Measurements from ENCODE around the gene ATF1.
"Not testable (repeated sequence)": the region's sequence is repeated elsewhere in the genome, so short reads cannot be mapped to it uniquely, and the experiment has no call there.

ATF1 gene

DNA sequence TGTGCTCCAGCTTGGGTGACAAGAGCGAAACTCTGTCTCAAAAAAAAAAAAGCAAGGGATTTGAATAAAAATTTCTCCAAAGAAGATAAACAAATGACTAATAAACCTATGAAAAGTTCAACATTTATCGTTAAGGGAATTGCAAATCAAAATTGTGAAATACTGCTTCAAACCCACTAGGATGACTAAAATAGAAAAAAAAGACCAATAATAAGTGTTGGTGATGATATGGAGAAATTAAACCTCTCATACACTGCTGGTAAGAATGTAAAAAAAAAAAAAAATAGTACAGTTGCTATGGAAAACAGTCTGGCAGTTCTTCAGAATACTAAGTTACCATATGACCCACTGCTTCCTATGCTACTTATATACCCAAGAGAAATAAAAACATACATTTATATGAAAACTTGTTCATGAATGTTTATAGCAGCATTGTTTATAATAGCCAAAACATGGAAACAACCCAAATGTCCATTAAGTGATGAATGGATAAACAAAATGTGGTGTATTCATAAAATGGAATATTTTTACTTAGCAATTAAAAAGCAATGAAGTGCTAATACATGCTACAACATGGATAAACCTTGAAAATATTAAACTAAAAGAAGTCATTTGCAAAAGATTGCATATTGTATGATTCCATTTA, 39.5 kb downstream of the ATF1 start:
- no peak for DNase-seq (ENCODE audit: low read depth)

- no peak for DNase-seq (ENCODE audit: low read depth)
These were observed 42.3 kb downstream of the ATF1 start for GRCh38 chr12:50806176-50806575.

DNA sequence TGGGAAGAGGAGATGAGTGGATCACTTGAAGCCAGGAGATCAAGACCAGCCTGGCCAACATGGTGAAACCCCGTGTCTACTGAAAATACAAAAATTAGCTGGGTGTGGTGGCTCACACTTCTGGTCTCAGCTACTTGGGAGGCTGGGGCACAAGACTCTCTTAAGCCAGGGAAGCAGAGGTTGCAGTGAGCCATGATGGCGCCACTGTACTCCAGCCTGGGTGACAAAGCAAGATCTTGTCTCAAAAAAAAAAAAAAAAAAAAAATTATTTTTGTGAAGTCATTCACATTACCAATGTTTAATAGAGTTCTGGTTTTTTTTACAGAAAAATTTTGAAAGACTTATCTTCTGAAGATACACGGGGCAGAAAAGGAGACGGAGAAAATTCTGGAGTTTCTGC, 45.2 kb downstream of the ATF1 start:
- DNase-seq (ENCODE audit: low read depth): not testable (repeated sequence)

GRCh38 chr12:50814921-50815320, 51.0 kb downstream of the ATF1 start:
- not testable (repeated sequence) for DNase-seq (ENCODE audit: low read depth)

GRCh38 chr12:50820177-50820576, 56.3 kb downstream of the ATF1 start:
- no peak for DNase-seq (ENCODE audit: low read depth)

GRCh38 chr12:50822082-50822481, 58.2 kb downstream of the ATF1 start:
- DNase-seq (ENCODE audit: low read depth): no peak

GRCh38 chr12:50823724-50824123, 59.8 kb downstream of the ATF1 start:
- DNase-seq (ENCODE audit: low read depth): not testable (repeated sequence)

DNA sequence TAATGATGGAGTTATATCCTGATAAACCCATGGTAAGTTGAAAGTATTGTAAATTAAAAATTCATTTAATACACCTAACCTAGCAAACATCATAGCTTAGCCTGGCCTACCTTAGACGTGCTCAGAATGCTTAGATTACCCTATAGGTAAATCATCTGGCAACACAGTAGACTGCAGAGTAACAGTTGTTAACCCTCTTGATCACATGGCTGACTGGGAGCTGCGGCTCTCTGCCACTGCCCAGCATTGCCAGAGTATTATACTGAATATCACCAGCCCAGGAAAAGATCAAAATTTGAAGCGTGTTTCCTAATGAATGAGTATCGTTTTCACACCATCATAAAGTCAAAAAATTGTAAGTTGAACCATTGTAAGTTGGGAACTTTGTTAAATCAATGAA, 61.0 kb downstream of the ATF1 start:
- no peak for DNase-seq (ENCODE audit: low read depth)

- DNase-seq (ENCODE audit: low read depth): no peak
These were observed 61.5 kb downstream of the ATF1 start for GRCh38 chr12:50825372-50825838.

- no peak for DNase-seq (ENCODE audit: low read depth)
These were observed 64.2 kb downstream of the ATF1 start for GRCh38 chr12:50828121-50828520.

GRCh38 chr12:50828886-50829285, 65.0 kb downstream of the ATF1 start:
- DNase-seq (ENCODE audit: low read depth): no peak

GRCh38 chr12:50833801-50834200, 69.9 kb downstream of the ATF1 start:
- not testable (repeated sequence) for DNase-seq (ENCODE audit: low read depth)

DNA sequence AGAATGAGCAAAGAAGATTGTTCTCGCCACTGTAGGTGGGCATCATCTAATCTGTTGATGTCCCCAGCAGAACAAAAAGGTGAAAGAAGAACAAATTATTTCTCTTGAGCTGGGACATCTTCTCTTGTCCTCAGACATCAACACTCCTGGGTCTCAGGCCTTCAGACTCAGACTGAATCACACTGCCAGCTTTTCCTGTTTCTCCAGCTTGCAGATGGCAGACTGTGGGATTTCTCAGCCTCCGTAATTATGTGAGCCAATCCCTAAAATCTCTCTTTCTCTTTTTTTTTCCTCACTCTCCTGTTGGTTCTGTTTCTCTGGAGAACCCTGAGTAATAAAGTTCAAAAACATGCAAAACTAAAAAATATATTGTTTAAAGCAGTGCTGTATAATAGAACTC, 75.1 kb downstream of the ATF1 start:
- DNase-seq (ENCODE audit: low read depth): no peak

DNA sequence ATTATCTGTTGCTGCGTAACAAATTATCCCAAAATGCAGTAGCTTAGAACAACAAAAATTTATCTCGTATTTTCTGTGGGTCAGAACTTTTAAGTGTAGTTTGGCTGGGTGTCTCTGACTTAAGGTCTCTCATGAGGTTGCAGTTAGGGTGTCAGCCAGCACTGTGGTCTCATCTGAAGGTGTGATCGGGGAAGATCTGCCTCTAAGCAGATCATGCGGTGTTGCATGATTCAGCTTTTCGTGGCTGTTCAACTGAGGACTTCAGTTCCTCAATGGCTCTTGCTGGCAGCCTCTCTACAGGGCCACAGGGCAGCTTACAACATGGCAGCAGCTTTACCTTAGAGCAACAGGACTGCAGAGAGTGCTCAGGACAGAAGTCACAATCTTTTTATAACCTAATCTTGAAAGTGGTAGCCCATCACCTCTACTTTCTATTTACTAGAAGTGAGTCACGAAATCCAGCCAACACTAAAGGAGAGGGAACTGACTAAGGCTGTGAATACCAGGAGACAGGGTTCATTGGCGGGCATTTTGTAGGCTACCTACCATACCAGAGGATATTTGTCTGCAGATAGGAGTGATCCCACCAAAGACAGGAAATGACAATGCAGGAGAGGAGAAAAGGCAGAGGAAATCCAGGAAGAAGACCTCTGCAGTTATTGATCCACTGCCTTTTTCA, 77.0 kb downstream of the ATF1 start:
- no peak for DNase-seq (ENCODE audit: low read depth)

DNA sequence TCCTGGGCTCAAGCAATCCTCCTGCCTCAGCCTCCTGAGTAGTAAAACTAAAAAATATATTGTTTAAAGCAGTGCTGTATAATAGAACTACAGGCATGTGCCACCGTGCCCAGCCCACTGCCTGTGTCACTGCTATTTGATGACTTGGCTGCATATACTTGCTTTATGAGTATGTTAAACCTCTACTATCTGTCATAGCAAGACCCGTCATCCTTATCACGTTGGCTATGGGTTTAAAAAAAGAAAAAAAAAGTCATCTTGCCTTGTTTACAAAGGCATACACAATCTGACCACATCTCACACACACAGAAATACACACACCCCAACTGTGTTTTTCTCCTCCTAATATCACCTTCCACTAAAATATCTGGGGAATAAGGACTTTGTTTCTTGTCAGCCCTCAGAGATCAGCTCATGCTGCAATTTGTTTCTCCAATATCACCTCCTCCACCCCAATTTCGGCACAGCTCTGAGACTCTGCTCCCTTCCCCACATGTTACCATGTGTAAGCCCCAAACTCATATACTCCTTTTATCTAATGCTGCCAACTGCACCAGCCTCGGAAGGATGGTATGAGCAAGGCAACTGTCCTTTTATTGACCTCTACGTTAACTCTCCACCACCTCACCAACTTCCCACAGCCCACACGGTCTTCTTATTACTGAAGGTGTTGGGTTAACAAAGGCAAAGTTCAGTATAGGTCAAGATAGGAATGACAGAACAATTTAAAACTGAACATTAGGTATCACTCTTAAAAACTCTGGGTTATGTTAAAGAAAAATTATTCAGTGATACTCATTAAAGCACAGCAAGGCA, 78.0 kb downstream of the ATF1 start:
- no peak for DNase-seq (ENCODE audit: low read depth)

DNA sequence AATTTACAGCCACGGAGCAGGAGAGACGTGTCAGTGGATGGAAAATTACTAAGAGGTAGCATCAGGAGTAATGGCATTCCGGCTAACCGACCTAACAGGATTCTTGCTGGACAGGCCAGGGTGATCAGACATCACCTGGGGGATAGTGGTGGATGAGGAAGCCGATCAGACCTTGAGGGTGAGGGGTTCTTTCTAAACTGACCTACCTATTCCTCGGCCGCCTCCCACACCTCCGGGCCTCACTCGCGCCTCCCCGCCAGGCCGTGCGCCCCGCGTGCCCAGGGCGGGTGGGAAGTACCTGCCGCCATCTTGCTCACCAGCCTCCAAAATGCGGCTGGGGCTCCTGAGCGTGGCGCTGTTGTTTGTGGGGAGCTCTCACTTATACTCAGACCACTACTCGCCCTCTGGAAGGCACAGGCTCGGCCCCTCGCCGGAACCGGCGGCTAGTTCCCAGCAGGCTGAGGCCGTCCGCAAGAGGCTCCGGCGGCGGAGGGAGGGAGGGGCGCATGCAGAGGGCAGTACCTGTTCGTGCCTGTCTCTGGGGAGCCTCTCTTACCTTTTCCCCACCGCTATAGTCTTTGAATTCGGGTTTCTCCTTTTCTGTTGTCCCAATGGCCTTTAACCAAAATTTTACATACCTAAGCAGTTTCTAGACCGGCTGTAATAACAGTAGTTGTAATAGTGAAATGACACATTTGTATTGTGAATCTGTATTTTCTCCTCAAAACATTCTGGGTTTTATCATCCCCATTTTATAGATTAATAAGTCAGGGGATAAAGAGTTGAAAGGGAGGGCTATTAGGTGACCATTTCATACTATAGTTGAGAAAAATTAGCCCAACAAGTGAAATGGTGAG, 79.0 kb downstream of the ATF1 start, which contains the start of gene TMPRSS12:
Gene TMPRSS12 (plus strand): TSS at position 290 of the 857 bp plus-strand sequence. CDS start 39 bp downstream, at position 329.
- no peak for DNase-seq (ENCODE audit: low read depth)

GRCh38 chr12:50845021-50845647, 81.2 kb downstream of the ATF1 start:
- no peak for DNase-seq (ENCODE audit: low read depth)

GRCh38 chr12:50848963-50849362, 85.1 kb downstream of the ATF1 start:
- no peak for DNase-seq (ENCODE audit: low read depth)

DNA sequence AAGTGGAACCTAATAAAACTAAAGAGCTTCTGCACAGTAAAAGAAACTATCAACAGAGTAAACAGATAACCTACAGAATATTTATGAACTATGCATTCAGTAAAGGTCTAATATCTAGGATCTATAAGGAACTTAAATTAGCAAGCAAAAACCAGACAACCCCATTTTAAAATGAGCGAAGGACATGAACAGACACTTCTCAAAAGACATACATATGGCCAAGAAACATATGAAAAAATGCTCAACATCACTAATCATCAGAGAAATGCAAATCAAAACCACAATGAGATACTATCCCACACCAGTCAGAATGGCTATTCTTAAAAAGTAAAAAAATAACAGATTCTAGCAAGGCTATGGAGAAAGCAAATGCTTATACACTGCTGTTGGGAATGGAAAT, 91.3 kb downstream of the ATF1 start:
- DNase-seq (ENCODE audit: low read depth): not testable (repeated sequence)

DNA sequence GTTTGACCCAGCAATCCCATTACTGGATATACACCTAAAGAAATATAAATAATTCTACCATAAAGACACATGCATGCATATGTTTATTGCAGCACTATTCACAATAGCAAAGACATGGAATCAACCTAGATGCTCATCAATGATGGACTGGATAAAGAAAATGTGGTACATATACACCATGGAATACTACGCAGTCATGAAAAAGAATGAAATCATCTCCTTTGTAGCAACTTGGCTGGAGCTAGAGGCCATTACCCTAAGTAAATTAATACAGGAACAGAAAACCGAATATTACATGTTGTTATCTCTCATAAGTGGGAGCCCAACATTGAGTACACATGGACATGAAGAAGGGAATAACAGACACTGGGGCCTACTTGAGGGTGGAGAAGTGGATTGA, 91.8 kb downstream of the ATF1 start:
- DNase-seq (ENCODE audit: low read depth): not testable (repeated sequence)

- no peak for DNase-seq (ENCODE audit: low read depth)
These were observed 95.9 kb downstream of the ATF1 start for GRCh38 chr12:50859621-50860310.
